Fibroblast of peridontal ligament (primary cell): Measurements from ENCODE around the gene INPP1.
"Not testable (repeated sequence)": the region's sequence is repeated elsewhere in the genome, so short reads cannot be mapped to it uniquely, and the experiment has no call there.

ENCODE experiments used
- DNase-seq: peaks from one replicate; pipeline ENCODE4 v3.0.0-alpha.2; 2010; ENCODE audit errors: extremely low read depth

INPP1 gene, protein sequence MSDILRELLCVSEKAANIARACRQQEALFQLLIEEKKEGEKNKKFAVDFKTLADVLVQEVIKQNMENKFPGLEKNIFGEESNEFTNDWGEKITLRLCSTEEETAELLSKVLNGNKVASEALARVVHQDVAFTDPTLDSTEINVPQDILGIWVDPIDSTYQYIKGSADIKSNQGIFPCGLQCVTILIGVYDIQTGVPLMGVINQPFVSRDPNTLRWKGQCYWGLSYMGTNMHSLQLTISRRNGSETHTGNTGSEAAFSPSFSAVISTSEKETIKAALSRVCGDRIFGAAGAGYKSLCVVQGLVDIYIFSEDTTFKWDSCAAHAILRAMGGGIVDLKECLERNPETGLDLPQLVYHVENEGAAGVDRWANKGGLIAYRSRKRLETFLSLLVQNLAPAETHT

DNA sequence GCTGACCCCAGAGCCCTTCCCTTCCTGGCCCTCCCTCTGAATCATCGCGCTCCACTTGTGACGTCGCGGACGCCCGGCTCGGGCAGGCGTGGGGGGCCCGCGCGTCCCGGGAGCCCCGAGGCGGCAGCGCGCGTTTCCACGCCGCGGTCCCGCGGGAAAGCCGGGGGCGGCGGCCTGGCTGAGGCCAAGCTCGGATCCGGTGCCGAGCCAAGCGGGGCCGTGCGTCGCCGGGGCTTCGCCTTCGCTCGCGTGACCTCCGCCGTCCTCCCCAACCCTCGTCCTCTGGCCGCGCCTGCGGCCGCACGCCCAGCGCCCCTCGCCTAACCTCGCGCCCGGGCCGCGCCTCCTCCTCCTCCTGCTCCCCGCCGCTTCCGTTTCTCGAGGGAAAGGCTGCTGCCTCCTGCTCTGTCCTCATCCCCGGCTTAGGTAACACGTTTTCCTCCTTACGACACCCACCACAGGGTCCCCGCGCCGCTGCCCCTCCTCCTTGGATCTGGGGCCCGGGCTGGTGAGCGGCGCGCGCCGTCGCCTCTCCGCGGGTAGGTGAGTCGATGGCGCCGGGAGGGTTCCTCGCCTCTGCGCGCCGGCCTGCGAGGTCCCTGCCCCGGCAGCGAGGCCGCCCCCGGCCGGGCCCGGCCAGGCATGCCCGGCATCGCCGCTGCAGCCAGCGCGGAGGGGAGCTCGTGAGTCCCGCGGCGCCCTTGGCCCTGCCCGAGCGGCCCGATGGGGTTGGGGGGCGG is at the start of gene INPP1:
Gene INPP1, plus strand, starts transcription at position 54 of the 740 bp plus-strand sequence. CDS start 16,514 bp downstream, outside the sequence.
- peak; percentile 63 for DNase-seq

- not testable (repeated sequence) for DNase-seq
These were observed 45.5 kb upstream of the INPP1 start for GRCh38 chr2:190297880-190298279.

GRCh38 chr2:190301032-190301431 is 42.4 kb upstream of the INPP1 start:
- no peak for DNase-seq

- no peak for DNase-seq
These were observed 41.3 kb upstream of the INPP1 start for GRCh38 chr2:190302052-190302451.

- DNase-seq: peak; percentile 8
These were observed 39.7 kb upstream of the INPP1 start for GRCh38 chr2:190303647-190304046.

DNA sequence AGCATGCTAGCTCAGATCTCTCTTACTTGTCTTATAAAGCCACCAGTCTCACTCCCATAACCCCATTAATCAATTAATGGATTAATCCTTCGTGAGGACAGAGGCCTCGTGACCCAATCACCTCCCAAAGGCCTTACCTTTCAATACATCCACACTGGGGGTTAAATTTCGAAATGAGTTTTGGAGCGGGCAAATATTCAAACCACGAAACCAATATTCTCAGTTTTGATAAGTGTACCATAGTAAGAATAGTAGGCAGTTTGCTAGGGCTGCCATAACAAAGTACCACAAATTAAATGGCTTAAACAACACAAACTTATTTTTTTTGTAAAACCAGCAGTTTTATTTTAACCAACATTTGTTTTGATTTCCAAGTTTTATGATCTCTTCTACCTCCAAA is 39.0 kb upstream of the INPP1 start:
- DNase-seq: no peak

- no peak for DNase-seq
These were observed 35.4 kb upstream of the INPP1 start for GRCh38 chr2:190308031-190308430.

- no peak for DNase-seq
These were observed 31.3 kb upstream of the INPP1 start for GRCh38 chr2:190311893-190312634.

- not testable (repeated sequence) for DNase-seq
These were observed 30.8 kb upstream of the INPP1 start for GRCh38 chr2:190312635-190313025.

- no peak for DNase-seq
These were observed 29.5 kb upstream of the INPP1 start for GRCh38 chr2:190313880-190314279.

- no peak for DNase-seq
These were observed 28.1 kb upstream of the INPP1 start for GRCh38 chr2:190315273-190315672.

- DNase-seq: peak; percentile 18
These were observed 24.9 kb upstream of the INPP1 start for GRCh38 chr2:190318514-190318913.

GRCh38 chr2:190318931-190319554 is 24.3 kb upstream of the INPP1 start:
- DNase-seq: peak; percentile 19

- peak; percentile 98 for DNase-seq
These were observed 23.6 kb upstream of the INPP1 start, which contains the start of gene HIBCH for GRCh38 chr2:190319555-190320498. Gene HIBCH, minus strand, starts transcription at chr2:190319826. Its CDS starts 76 bp downstream, at chr2:190319750.

DNA sequence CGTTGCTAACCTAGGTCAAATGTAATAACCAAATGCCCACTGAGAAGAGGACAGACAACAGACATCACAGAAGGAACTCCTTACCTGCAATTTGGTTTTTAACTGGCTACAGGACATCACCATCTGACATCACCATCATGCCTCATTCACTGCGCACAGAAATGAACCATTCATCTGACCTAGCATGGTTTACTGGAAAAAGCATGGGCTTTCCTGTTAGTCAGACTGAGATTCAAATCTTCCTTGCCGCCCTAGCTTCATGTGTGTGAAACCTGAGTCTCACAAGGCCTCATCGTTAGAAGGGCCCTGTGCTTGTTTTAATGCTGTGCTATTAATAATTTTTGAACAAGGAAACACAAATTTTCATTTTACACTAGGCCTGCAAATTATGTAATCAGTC is 22.7 kb upstream of the INPP1 start:
- DNase-seq: no peak

- DNase-seq: no peak
These were observed 20.0 kb upstream of the INPP1 start for GRCh38 chr2:190323406-190323805.

DNA sequence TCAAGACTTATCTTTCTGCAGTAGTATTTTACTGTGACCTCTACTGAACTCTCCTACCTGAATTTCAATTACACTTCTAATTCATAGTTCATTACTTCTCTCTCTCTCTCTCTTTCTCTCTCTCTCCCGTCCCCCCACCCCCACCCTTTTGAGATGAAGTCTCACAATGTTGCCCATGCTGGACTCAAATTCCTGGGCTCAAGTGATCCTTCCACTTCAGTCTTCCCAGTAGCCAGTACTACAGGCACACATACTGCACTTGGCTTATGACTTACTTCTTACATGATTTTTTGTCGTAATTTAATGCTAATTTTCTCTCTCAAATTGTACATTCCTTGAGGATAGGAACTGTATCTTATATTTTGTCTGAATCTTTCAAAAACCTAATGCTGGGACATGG is 17.8 kb upstream of the INPP1 start:
- DNase-seq: no peak

DNA sequence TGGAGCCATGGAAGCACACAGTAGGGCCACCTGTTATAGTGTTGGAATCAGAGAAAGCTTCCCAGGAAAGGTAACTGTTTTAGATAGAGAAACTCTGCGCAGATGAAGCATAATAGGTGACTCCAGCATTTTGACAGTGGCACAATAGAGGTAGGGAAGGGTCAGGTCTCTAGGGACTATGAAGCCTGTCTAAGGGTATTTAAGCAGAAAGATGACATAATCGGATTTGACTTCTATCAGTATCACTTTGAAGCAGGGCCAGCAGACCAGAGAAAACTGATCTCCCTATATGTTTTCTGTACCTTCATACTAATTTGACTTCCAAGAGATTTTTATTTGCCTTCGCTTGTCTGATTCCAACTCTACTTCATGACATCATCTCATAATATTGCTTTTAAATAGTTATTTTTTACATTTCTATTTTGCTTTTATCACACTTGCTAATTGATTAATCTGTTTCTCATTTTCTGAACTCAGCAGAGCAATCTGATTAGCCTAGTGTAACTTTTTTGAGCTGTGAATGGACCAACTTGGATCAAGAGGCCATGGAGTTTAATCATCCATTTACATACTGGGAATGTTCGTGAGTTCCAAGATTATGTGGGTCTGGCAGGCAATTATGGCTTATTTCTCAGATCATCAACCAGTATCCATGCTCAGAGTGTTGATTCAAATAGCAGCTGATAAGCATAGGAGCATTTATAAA is 15.4 kb upstream of the INPP1 start:
- DNase-seq: peak; percentile 14

DNA sequence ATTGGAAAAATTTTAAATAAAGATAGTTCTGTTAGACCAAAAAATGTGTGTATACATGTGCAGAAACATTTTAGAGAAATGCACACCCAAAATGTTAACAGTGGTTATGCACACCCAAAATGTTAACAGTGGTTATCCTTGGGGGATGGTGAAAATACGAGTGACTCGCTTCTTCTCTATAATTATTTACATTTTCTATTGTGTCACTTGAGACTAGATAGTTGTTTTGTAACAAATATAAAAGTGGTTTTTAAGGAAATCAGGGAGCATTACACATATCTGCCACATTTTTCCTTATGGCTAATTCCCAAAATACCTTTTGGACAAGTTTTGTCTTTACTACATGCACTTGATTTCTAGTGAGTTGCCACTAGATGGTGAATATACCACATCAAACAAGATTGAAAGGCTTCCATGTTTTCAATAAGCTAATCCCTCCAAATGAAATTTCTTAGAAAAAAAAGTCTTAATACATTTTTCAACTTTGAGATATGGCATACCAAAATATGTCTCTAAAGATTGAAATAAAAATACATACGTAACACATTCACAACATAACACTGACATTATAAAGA is 14.7 kb upstream of the INPP1 start:
- peak; percentile 54 for DNase-seq

DNA sequence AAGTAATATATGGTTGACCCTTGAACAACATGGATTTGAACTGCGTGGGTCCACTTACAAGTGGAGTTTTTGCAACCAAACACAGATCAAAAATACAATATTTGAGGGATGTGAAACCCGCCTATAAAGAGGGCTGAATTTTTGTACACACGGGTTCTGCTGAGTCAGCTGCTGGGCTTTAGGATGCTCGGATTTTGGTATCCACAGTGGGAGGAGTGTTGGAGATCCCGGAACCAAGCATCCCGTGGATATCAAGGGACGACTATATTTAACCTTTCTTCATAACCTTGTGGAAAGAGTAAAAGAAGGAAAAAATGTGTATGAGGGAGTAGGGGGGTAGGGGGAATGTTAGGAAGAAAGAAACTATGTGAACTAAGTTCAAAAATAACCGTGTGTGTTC is 10.0 kb upstream of the INPP1 start:
- no peak for DNase-seq
